HG02981 (cell line): ENCODE results near the gene CCDC188.

Experiments
- ATAC-seq: cut with Tn5 transposase; IDR thresholded peaks from one replicate; pipeline ENCODE4 v1.9.1; 2021; ENCODE audit warnings: mild to moderate bottlenecking, moderate library complexity; ENCODE audit not compliant: unreplicated experiment

Gene CCDC188

GRCh38 chr22:20135806-20136602 lies 14.9 kb downstream of the CCDC188 start:
- no peak for ATAC-seq

- no peak for ATAC-seq
Measured at GRCh38 chr22:20135265-20135664, 15.6 kb downstream of the CCDC188 start.

GRCh38 chr22:20133930-20134549 lies 16.8 kb downstream of the CCDC188 start:
- no peak for ATAC-seq

GRCh38 chr22:20132686-20133246 lies 18.1 kb downstream of the CCDC188 start:
- ATAC-seq, result no peak

- no peak for ATAC-seq
Measured at GRCh38 chr22:20131859-20132685, 18.8 kb downstream of the CCDC188 start.

GRCh38 chr22:20131597-20131858 lies 19.3 kb downstream of the CCDC188 start, which contains the start of gene ZDHHC8:
Gene ZDHHC8 (plus strand): TSS chr22:20131804. CDS start chr22:20131948, 144 bp downstream.
- peak; percentile 42 for ATAC-seq

- ATAC-seq, result peak; percentile 57
Measured at GRCh38 chr22:20130731-20131596, 19.9 kb downstream of the CCDC188 start.

- ATAC-seq, result no peak
Measured at GRCh38 chr22:20130319-20130718, 20.5 kb downstream of the CCDC188 start.

- no peak for ATAC-seq
Measured at GRCh38 chr22:20129747-20130014, 21.2 kb downstream of the CCDC188 start.

GRCh38 chr22:20128902-20129746 lies 21.7 kb downstream of the CCDC188 start:
- no peak for ATAC-seq

GRCh38 chr22:20128619-20128901 lies 22.3 kb downstream of the CCDC188 start:
- no peak for ATAC-seq

GRCh38 chr22:20127869-20128618 lies 22.8 kb downstream of the CCDC188 start:
- ATAC-seq, result no peak

- no peak for ATAC-seq
Measured at GRCh38 chr22:20127318-20127868, 23.5 kb downstream of the CCDC188 start.

GRCh38 chr22:20126284-20127029 lies 24.4 kb downstream of the CCDC188 start:
- ATAC-seq, result no peak

GRCh38 chr22:20125201-20126174 lies 25.4 kb downstream of the CCDC188 start:
- no peak for ATAC-seq

- ATAC-seq, result no peak
Measured at GRCh38 chr22:20124083-20124787, 26.6 kb downstream of the CCDC188 start.
